Renal cortical epithelial cell (primary cell): ENCODE measurements around the gene ATF7. TPM values are rescaled to one million over a fixed set of nuclear protein-coding genes. Genes with fewer than 3 reads are reported as not detected.
A peak's percentile ranks its signal among the peaks of the same experiment; 100 is the strongest.

Source experiments
- DNase-seq: peaks from one replicate; pipeline ENCODE4 v3.0.0-alpha.2; 2011; ENCODE audit warnings: low read depth
- total RNA-seq: library from RNA; depleted of rRNA; stranded (reverse); fragments of >200 nt; gene quantifications from 2 replicates; pipeline ENCODE4 v1.2.3, GENCODE V29; 2014

The ATF7 gene
- total RNA-seq, 1 donor from 2014 or later = 12.8 TPM

DNA sequence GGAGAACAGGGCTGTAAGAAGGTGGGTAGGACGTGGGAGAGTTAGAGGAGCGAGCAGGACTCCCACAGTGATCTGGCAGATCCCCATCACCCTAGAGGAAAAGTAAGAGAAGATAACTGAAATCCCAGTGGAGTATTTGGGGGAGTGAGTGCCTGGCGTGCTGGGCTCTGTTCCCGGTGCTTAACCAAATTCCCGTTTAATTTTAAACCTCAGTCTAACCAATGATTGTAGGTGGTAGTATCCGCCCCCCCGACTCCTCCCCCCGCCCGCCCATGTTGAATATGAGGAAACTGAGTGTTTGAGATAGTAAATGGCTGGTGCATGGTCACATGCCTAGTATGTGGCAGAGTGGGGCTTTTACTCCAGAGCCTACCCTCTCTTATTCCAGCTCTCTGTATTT is 123.9 kb downstream of the ATF7 start:
- no peak for DNase-seq

DNA sequence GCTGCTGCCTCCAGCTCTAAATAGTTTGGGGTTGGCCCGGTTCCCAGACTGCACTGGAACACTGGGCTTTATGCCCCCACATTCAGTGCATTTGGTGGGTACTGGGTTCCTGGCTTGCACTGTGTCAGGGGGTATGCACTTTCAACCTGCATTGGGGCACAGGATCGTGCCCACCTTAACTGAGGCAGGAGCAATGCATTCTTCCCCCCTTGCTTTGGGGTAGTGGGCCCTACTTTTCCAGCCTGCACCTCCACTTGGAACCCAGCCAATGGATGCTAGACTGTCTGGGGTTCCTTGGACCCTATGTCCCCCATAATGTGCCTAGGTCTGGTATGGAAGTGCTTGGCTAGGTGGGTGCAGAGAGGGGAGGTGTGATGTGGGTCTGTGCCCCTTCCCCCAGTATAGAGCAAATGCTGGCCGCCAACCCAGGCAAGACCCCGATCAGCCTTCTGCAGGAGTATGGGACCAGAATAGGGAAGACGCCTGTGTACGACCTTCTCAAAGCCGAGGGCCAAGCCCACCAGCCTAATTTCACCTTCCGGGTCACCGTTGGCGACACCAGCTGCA is 124.5 kb downstream of the ATF7 start:
- DNase-seq = no peak

DNA sequence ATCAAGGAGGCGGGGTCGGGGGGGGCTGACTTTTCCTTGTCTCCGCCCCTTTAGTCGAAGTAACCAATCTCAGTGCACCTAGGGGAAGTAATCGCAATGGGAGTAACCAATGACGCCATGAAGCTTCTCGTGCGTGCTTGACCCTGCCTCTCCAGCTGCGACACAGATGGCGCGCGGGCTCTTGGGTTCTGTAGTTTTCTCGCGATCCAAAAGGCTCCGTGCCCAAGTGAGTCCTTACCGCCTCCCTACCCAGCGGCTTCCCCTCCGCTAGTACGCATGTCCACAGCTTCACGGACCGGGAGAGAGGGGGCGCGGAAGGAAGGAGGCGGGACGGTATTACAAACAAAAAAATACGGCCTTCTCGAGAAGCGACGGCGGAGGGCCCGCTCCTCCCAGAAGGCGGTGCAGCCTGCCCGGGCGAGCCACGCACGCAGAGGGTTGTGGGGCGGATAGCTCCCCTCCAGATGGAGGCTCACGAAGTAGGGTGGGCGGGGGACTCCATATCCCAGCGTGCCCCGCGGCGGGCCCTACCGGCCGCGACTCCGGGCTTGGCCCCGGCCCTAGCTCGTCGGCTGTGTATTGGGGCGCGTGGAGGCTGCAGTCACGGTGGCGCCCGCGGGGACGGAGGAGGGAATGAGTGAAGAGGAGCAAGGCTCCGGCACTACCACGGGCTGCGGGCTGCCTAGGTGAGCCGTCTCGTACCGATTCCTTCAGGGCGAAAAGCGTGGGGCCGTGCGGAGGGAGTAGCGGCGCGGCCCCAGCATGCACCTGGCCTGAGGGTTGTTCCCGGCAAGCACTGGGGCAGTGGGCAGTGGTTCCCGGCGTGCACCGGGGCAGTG is 125.2 kb downstream of the ATF7 start, which contains the start of gene TARBP2:
TSS of gene TARBP2 (plus strand) at position 508 of the 839 bp plus-strand sequence. CDS start at position 634, 126 bp downstream.
- peak; percentile 99 for DNase-seq

DNA sequence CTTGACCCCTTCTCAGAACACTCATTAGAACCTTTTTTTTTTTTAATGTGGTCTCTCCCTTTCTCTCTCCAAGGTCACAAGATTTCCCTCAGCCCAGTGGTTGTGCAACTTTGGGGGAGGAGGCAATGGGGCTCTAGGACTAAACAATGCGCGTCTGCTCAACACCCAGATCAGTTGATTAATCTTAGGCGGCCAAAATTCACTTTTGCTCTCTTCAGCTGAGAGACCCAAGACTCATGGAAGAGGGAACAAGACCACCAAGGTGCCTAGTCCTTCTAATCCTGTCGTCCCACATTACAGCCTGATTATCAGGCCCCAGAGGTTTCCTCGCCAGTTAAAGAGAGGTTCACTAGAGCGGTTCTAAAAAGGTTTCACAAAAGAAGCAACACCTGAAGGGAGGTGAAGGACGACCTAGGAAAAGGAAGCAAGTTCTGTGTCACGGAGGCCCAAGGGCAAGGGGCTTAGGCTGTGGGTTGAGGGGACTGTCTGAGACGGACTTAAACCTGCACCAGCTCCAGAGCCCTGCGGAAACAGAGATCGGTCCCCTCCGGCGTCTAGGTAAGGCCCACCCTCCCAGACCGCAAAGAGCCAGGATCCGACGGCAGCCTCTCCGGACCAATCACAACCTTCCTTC is 125.9 kb downstream of the ATF7 start:
- peak; percentile 80 for DNase-seq

DNA sequence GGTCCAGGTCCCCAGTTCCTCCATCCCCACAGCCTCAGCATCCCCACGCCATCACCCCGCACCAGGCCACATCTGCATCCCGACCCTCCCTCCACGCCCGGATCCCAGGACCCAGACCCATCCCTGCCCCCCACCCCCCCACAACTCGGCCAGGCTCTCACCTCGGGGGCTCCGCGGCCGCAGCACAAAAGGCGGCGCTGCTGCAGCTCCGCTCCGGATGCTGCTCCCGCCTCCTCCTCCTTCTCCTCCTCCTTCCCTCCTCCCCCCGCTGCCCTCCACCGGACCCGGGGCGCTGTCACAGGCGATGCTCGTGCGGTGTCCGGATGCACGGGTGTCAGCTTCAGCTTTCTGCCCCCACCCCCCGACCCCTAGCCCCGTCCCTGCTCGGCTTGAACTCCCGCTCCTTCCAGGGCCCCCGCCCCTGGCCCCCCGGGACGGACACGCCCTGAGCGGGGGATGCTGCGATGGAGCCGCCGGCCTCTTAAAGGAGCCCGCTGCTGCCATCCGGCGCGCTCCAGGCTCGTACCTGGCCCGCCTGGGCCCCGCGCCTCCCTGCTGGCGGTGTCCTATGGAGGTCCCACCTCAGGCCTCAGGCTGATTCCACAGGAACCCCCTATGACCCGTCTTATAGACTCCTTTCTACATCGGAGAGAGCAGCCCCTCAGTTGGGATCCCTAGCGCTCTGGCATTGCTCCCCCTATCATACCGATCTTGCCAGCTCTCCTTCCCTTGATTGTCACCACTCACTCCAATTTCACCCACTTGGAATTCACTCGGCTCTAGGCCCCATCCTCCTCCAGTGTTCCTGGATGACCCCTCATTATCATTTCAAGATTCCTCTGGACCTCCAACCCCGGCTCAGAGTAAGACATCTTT is 126.7 kb downstream of the ATF7 start, which contains the start of gene MAP3K12:
TSS of gene MAP3K12 (minus strand) at position 193 of the 876 bp plus-strand sequence. CDS start 12,067 bp downstream, outside the sequence.
- DNase-seq = no peak

DNA sequence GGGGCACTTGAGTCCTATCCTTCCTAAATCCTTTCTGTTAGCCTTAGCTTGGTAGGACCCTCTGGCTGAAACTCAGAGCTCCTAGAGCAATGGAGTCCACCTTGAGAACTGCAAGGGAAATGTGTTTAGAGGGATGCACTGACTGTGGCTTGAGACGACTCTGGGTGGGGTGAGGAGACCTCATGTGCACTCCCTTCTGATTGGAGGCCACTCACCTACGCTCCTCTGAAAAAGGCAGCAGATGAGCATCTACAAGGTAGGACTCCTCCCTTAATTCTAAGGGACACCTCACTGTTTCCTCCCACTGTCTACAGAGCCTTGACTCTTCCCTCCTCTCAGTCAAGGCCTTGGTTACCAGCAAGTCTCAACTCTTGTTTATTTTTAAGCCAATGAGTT is 127.9 kb downstream of the ATF7 start:
- no peak for DNase-seq

DNA sequence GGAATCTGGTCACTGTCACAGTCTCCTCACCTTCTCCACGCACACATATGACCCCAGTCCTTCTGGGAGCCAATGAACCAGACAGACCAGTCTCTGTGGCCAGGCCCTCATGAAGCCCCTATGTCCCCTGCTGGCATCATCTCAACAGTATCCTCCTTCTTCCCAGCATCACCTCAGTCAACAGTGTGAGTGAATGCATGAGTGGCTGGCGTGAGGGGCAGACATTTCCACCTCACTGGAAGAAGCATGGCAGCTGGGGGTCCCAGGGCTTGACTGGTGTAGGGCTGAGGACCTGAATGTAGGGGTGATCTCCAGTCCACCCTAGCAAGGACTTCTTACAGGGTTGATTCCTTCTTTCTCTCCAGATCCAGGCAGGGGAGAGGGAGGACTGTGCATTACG is 128.7 kb downstream of the ATF7 start:
- no peak for DNase-seq

DNA sequence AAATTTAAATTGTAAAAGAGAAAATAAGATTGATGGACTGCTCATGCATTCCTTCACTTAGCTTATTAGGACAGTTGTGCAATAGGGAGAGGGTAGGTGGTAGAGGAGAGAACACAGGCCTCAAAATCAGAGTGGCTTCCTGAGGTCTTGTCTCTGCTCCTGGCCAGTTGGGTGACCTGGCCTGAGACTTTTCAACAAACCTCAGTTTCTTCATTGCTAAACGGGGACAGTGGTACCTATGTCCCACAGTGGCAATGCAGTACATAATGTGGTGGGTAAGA is 129.5 kb downstream of the ATF7 start:
- no peak for DNase-seq

DNA sequence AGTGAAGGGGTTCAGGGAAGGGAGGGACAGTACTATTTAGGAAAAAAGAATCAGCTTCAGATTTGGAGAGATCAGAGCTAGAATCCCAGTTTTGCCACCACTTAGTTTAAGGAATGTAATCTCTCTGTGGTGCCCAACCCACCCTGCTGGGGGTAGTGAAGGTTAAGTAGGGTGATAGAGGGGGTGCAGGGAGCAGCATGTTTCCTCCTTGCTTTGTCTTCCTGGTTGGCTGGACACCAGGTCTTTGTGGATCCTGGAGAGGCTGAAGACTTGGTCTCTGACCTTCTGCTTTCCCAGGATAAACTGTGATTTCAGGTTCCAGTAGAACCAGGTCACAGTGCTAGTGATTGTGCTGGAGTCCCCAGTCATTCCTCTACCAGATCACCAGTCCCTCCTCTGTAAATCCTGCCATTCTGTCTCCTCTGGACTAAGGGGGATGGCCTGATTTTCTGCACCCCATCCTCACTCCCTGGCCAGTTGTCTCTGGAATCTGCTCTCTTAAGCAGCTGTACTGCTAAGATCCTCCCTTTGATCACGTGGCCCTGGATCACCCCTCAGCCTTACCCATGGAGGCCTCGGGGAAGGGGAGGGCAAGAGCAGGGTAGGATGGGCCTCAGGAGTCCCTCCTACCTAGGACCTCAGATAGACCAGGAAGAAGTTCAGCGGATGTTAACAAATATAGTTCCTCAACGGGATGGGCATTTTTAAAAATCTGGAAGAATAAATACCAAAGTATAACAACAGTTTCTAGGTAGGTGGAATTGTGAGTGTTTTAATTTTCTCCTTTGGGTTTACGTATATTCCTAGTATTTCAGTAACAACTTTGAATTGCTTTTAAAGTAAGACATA is 130.1 kb downstream of the ATF7 start:
- DNase-seq = peak; percentile 72

DNA sequence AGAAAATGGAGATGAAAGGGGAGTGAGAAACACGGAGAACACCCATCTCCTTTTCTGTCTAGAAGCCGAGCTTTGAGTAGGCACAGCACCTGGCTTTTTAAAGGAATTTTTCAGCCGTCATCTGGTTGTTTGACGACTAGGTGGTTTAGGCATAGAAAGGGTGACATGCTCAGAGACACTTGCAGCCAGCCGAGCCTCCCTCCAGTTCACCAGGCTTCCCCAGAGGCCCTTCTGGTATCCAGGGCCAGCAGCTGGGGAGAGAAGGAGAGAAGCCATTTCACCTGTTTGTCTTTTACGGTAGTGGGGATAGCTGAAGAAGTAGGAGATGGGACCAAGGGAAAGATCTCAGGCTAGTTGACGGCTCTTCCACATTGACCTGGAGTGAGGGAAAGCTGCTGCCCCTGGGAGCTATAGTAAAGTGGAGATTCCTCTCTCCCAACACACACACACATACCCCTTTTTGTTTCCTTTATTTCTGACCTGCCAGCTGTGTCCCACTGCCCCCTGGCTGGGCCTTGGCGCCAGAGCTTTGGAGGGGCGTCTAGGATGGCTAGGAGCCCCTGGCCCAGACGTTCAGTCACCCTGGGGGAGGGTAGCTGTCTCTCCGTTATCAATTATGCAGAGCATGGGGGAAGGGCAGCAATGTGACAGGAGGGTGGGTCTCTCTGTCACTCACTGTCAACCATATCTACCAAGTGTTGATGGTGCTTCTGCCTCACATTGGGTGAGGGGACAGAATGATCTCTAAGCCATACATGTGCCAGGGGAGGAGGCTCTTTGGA is 132.4 kb downstream of the ATF7 start:
- no peak for DNase-seq

DNA sequence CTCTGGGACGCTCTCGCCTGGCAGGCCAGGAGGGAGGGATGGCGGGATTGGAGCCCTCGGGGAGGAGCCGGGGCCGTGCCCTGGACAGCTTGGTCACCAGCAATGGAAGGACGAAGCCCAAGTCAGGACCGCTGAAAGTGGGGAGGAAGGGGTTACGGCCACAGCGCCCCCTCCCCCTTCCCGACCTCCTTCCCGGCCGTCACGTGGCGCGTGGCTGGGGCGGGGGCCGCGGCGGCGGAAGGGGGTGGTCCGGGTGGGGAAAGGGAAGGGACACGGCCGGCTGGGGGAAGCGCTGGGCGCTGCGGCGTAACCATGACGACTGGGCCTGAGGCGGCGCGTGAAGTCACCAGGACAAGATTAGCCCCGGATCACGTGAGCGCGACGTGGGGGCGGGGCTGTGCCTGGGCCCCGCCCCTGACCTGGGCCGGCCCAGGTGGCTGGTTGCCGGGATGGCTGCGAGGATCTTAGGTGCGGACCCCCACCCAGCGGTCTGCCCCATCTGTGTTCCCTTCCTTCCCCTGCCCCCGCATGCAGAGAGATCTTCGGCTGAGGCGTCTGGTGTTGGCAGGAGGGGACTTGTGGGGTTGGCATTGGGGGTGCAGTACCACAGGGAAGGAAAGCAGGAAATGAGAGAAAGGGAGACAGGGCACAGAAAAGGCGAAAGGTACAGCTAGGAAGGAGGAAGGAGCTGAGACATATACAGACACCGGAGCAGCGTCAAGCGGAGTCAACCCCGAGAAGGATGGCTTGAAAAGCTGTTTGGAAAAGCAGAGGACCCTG is 133.2 kb downstream of the ATF7 start:
- peak; percentile 78 for DNase-seq

DNA sequence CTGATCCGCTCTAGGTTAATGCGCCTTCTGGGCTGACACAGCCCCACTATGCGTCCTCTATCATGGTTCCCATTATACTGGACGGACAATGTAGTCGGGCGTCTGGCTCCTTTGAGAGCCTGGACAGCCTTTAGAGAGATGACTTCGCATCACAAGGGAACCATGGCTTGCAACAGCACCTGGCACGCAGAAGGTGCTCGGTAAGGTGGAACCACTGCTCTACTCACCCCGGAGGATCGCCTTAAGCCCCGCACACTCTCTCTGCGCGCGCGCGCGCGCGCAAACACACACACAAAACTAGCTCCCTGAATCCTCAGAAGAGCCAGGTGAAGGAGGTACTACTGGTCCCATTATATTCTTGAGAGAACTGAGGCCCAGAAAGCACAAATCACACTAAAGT is 134.0 kb downstream of the ATF7 start:
- no peak for DNase-seq

DNA sequence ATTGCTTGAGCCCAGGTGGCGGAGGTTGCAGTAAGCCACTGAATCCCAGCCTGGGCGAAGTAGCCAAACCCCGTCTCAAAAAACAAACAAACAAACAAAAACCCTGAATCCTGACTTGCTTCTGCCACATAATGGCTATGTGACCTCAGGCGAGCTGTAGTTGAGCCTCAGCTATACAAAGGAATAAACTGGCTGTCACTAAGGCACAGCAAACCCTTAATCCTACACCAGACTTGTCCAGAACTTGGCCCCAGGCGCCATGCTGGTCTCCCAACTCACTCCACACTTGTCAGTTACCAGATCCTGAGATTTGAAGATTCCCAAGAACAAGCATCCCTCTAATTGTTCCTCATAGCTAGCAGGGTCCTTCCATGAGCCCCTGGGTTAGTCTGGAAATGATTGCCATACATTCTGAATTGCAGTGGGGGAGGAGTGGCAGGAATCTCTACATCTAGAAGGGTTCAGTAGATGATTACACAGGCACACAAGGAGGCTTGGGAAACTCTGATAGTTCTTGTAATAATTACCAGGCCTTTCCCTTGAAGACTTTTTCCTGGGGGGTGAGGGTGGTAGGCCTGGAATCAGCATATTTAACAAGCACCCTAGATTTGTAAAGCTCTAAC is 136.8 kb downstream of the ATF7 start:
- peak; percentile 77 for DNase-seq

DNA sequence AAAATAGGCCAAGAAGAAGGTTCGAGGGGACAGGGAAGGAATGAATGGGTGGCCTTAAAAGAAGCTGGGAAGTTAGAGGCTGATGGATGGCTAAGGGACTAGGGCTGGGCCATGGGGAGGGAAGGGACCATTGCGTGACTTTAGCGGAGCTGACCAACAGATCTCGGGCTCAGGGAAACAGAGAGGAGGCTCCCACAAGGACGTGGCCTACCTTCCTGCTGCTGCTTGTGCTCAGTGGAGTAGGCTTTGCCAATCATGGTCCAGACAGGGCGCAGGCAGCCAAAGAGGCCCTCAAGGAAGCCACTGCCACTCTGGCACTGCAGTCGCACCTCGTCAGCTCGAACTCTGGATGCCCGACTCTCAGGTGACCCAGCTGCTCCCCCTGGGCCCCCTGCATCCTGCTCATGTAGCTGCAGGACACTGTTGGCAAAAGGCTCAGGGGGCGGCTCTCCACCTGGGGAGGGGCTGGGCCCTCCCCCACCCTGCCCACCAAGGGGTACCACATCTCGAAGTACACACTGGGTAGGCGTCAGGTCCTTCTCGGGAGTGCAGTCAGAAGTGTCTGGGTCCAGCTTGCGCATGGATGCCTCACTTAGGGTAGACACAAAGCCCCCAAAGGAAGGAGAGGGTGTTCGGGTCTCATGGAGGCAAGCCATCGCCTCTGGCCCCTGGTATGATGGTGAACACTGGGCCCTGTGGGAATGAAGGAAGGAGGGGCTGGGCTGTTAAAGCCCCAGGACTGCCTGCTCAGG is 139.3 kb downstream of the ATF7 start:
- DNase-seq = no peak

DNA sequence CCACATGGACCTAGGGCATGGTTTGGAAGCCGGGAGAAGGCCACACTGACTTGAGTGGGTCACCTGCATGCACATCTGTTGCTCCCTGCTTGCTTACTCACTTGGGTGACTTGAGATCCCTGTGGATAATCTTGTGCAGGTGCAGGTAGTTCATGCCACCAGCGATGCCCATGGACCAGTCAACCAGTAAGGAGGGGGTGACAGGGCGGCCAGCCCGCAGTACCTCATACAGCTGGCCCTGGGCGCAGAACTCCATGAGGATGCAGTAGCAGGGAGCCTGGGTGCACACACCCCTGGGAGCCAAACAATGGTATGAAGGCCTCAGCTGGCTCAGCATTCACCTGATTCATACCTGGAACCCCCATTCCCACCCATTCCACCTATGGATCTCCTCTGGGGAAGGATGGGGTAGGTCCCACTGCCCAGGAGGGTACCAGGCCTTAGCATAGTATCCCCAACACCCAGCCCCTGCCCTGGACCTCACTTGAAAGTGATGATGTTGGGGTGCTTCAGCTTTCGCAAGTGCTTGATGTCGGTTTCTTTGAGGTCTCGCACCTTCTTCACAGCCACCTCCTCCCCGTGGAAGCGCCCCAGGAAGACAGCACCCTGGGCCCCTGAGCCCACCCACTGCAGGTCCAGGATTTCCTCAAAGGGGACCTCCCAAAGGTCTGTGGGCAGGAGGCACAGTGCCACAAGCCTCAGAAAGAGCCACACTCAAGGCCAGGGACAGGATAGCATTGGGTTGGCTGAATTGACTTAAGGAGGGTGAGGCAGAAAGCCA is 140.0 kb downstream of the ATF7 start:
- no peak for DNase-seq

DNA sequence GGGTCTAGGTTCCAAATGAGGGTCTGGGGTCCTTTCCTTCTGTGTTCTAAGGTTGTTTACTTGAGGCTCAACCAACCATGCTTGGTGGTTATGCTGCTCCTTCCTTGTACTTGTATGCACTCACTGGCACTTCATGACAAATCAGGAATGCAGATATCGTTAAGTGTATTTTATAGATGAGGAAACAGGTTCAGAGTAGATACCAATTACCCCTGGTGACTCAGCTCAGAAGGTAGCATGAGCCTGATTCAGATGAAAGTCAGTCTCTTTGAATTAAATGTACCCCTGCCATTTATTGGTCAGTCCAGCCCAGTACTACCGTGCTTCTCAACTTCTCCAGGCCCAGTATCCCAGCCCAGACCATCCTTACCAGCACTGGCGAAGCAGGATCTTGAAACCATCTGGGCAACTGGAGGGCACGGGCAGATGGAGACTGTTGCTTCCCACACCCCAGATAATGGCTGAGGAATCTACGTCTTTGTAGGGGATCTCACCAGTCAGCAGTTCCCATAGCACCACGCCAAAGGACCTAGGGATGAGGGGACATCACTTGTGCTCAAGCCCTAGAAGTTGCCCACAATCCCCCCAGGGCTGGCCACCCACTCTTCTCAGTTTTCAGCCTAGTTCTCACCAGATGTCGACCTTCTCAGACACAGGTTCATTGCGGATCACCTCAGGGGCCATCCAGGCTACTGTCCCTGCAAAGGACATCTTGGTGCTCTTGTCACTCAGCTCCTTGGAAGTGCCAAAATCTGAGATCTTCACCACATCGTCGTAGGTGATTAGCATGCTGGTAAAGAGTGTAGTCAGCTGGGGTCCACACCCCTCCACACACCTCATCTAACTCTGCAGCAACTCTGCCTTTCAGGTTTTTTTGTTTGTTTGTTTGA is 141.3 kb downstream of the ATF7 start:
- DNase-seq = peak; percentile 77
